Right lobe of liver (tissue), 6 donors: ENCODE results near the gene SCMH1. TPM values are rescaled to one million over a fixed set of nuclear protein-coding genes. Genes with fewer than 3 reads are reported as not detected.
A peak's percentile ranks its signal among the peaks of the same experiment; 100 is the strongest.
"Not testable (repeated sequence)": the region's sequence is repeated elsewhere in the genome, so short reads cannot be mapped to it uniquely, and the experiment has no call there.

Experiments
- ATAC-seq, 4 donors: fragments of 200-7000 bp; cut with Tn5 transposase; one replicate each; pipeline ENCODE4 v1.9.1; 2020; ENCODE audit warnings: mild to moderate bottlenecking in 4 of 4, moderate library complexity in 4 of 4
- DNase-seq, 3 donors: peaks; one replicate each; pipeline ENCODE4 v3.0.0-alpha.2; 2020
- H3K27ac ChIP-seq, 3 donors: fragments of 200-600 bp; one replicate each; pipeline ENCODE4 v1.8.0; 2022
- H3K27me3 ChIP-seq, 2 donors: fragments of 200-600 bp; one replicate each; pipeline ENCODE4 v1.8.0; 2022
- H3K36me3 ChIP-seq, 4 donors: fragments of 200-600 bp; sonication (generic) in 1 of 4; one replicate each; pipeline versions ENCODE4 v1.5.1 to v1.8.0; 2017 to 2022; ENCODE audit warnings: control low read depth in 1 of 4
- H3K4me1 ChIP-seq, 4 donors: fragments of 200-600 bp; sonication (generic) in 1 of 4; one replicate each; pipeline versions ENCODE4 v1.5.1 to v1.8.0; 2017 to 2022; ENCODE audit warnings: control low read depth in 1 of 4
- H3K4me3 ChIP-seq, 3 donors: fragments of 200-600 bp; one replicate each; pipeline ENCODE4 v1.8.0; 2022
- H3K9me3 ChIP-seq, 4 donors: fragments of 200-600 bp; sonication (generic) in 1 of 4; one replicate each; pipeline versions ENCODE4 v1.5.1 to v1.8.0; 2017 to 2022; ENCODE audit warnings: control low read depth in 1 of 4
- POLR2A ChIP-seq: fragments of 450-650 bp; IDR thresholded peaks from one replicate; pipeline ENCODE4 v1.6.1; 2017; ENCODE audit warnings: antibody characterized with exemption, mild to moderate bottlenecking
- WGBS: methylation state at CpG from one replicate; pipeline ENCODE4 v1.1.6; 2018; ENCODE audit warnings: low coverage, low lambda C conversion rate; ENCODE audit not compliant: insufficient coverage; ENCODE audit errors: missing lambda C conversion rate; 5-methylcytosine and 5-hydroxymethylcytosine counted together
- intact Hi-C, 2 donors: fragments of 100-400 bp; cut with DNase I; formaldehyde crosslinking; loops; one replicate each; pipeline versions ENCODE4 v1.11.2 to v1.14.1; 2022
- total RNA-seq, 6 experiments: library from RNA; depleted of rRNA in 2 of 6; stranded (reverse); fragments of >200 nt in 2 of 6; fragmentation: NEBNext Ultra II Directional in 3 of 6; extraction: Animal tissue kit (Norgen Biotek cat#: 25700) in 3 of 6; gene quantifications; one replicate each; pipeline versions ENCODE4 v1.1.0 to v1.2.4, GENCODE V29; 2016 to 2023
- TF ChIP-seq, protein P1 (sequence below), 4 donors: fragments of 200-600 bp in 3 of 4; fragments of 450-650 bp in 1 of 4; IDR thresholded peaks; one replicate each; pipeline versions ENCODE4 v1.5.1 to v1.8.0; 2016 to 2022; ENCODE audit warnings: antibody characterized with exemption in 4 of 4, mild to moderate bottlenecking in 2 of 4
- donor health status: DM: no; HTN: yes; CAD: no.
- donor health status: DM: no; HTN: no; CAD: no.
- donor health status: DM: no; HTN: no; CAD: no.
- donor health status: DM: no; HTN: yes; CAD: no.
- donor health status: DM: no; HTN: yes; CAD: no.

SCMH1 gene
- total RNA-seq, 6 experiments from 2014 or later, result 6.6 to 16.9 (median 13.1) TPM

GRCh38 chr1:41135196-41135947 is 106.7 kb downstream of the SCMH1 start:
- no peak for TF ChIP-seq POLR2A
- TF ChIP-seq, protein P1, sequence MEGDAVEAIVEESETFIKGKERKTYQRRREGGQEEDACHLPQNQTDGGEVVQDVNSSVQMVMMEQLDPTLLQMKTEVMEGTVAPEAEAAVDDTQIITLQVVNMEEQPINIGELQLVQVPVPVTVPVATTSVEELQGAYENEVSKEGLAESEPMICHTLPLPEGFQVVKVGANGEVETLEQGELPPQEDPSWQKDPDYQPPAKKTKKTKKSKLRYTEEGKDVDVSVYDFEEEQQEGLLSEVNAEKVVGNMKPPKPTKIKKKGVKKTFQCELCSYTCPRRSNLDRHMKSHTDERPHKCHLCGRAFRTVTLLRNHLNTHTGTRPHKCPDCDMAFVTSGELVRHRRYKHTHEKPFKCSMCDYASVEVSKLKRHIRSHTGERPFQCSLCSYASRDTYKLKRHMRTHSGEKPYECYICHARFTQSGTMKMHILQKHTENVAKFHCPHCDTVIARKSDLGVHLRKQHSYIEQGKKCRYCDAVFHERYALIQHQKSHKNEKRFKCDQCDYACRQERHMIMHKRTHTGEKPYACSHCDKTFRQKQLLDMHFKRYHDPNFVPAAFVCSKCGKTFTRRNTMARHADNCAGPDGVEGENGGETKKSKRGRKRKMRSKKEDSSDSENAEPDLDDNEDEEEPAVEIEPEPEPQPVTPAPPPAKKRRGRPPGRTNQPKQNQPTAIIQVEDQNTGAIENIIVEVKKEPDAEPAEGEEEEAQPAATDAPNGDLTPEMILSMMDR (IDR thresholded peaks at IDR 0.05), result no peak

DNA sequence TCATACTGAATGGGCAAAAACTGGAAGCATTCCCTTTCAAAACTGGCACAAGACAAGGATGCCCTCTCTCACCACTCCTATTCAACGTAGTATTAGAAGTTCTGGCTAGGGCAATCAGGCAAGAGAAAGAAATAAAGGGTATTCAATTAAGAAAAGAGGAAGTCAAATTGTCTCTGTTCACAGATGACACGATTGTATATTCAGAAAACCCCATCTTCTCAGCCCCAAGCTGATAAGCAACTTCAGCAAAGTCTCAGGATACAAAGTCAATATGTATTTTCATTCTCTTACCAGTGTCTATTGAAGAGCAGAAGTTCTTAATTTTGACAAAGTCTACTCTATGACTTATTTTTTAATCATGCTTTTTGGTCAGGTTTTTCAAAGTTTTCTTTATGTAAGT is 107.8 kb downstream of the SCMH1 start:
- intact Hi-C loops, H3K27me3 ChIP-seq, ATAC-seq, DNase-seq, H3K36me3 ChIP-seq, H3K4me3 ChIP-seq, H3K9me3 ChIP-seq, H3K4me1 ChIP-seq, H3K27ac ChIP-seq: not testable (repeated sequence)
- WGBS, result 94% methylated on average over 2 of the region's 2 CpGs

More at GRCh38 chr1:41135196-41135947, 106.7 kb downstream of the SCMH1 start:
- Histone ChIP-seq H3K27ac (no peak overlapping the region), H3K4me3 (no peak overlapping the region), H3K4me1 (no peaks in the 10 kb centered on the region), H3K9me3 (no peaks in the 10 kb centered on the region), H3K27me3 (no peaks in the 10 kb centered on the region), H3K36me3 (no peaks in the 10 kb centered on the region)
- ATAC-seq (no peak), DNase-seq (no peak)
- WGBS, result 100% methylated on average over 1 of the region's 1 CpG
- intact Hi-C loops, result no loop called here

- Histone ChIP-seq H3K27ac (no peak overlapping the region), H3K36me3 (no peaks in the 10 kb centered on the region), H3K4me1 (no peaks in the 10 kb centered on the region), H3K9me3 (no peaks in the 10 kb centered on the region), H3K27me3 (no peaks in the 10 kb centered on the region), H3K4me3 (no peak overlapping the region)
- TF ChIP-seq, protein P1 (IDR thresholded peaks at IDR 0.05), result peak; percentile 50 to 57 (median 56)
- TF ChIP-seq POLR2A, result no peak
- DNase-seq (no peak), ATAC-seq (peak; percentile 75 to 92 (median 79))
- 80% methylated on average over 6 of the region's 8 CpGs for WGBS
- intact Hi-C loops, result no loop called here
These were observed 119.1 kb downstream of the SCMH1 start for GRCh38 chr1:41122851-41123518.

DNA sequence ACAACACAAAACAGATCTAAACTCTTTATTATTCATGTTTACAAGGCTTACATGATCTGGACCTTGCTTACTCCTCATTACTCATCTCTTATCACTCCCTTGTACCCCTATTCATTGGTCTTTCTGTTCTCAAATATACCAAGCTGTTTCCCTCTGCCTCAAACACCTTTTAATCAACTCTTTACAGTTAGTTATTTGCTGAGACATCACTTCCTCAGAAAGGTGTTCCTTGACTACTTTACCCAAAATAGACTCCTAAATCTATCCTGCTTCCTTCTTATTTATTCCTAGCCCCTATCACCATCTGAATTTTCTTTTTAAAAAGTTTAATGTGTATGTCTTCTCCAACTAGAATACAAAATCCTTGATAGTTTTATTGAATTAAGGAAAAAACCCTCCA is 120.0 kb downstream of the SCMH1 start:
- Histone ChIP-seq H3K4me1 (no peaks in the 10 kb centered on the region), H3K36me3 (no peaks in the 10 kb centered on the region), H3K27me3 (no peaks in the 10 kb centered on the region), H3K4me3 (no peak overlapping the region), H3K9me3 (no peaks in the 10 kb centered on the region), H3K27ac (no peak overlapping the region)
- TF ChIP-seq POLR2A, result no peak
- TF ChIP-seq, protein P1 (IDR thresholded peaks at IDR 0.05), result no peak
- ATAC-seq (no peak), DNase-seq (no peak)
- intact Hi-C loops, result no loop called here

- no peak overlapping the region for H3K27ac ChIP-seq
- DNase-seq, result no peak
- peaks cover 0 to 5% (median 0%) of the 10 kb centered on the region in 4 donors for H3K36me3 ChIP-seq
- no peaks in the 10 kb centered on the region for H3K9me3 ChIP-seq
- H3K4me1 ChIP-seq, result no peaks in the 10 kb centered on the region
- TF ChIP-seq, protein P1 (IDR thresholded peaks at IDR 0.05), result no peak
- no peak for TF ChIP-seq POLR2A
- H3K27me3 ChIP-seq, result no peaks in the 10 kb centered on the region
- intact Hi-C loops, result no loop called here
- no peak overlapping the region for H3K4me3 ChIP-seq
- no peak for ATAC-seq
These were observed 123.5 kb downstream of the SCMH1 start for GRCh38 chr1:41118645-41119044.
